Endodermal cell (in vitro differentiated cells): ENCODE measurements around the gene KITLG. TPM values are rescaled to one million over a fixed set of nuclear protein-coding genes. Genes with fewer than 3 reads are reported as not detected.
"Not testable (repeated sequence)": the region's sequence is repeated elsewhere in the genome, so short reads cannot be mapped to it uniquely, and the experiment has no call there.

Experiments used
- DNase-seq: peaks from one replicate; pipeline ENCODE4 v3.0.0-alpha.2; 2017
- H3K27ac ChIP-seq: 2 replicates; pipeline ENCODE4 v1.5.1; 2013; ENCODE audit warnings: mild to moderate bottlenecking, low read depth, low read length, moderate library complexity
- H3K27me3 ChIP-seq: 2 replicates; pipeline ENCODE4 v1.6.1; 2013; ENCODE audit warnings: mild to moderate bottlenecking, low read length, moderate library complexity; ENCODE audit not compliant: insufficient read depth, control insufficient read depth, poor library complexity, severe bottlenecking
- H3K36me3 ChIP-seq: 2 replicates; pipeline ENCODE4 v1.7.0; 2013; ENCODE audit warnings: mild to moderate bottlenecking, low read length, moderate library complexity; ENCODE audit not compliant: control insufficient read depth, insufficient read depth
- H3K4me1 ChIP-seq: one replicate; pipeline ENCODE4 v1.7.0; 2013; ENCODE audit warnings: low read length; ENCODE audit not compliant: control insufficient read depth, insufficient read depth
- H3K4me3 ChIP-seq: 2 replicates; pipeline ENCODE4 v1.5.1; 2013; ENCODE audit warnings: mild to moderate bottlenecking, low read length, moderate library complexity
- H3K9ac ChIP-seq: 2 replicates; pipeline ENCODE4 v1.6.1; 2013; ENCODE audit warnings: mild to moderate bottlenecking, low read length, moderate library complexity; ENCODE audit not compliant: poor library complexity, severe bottlenecking; ENCODE audit errors: extremely low read depth
- H3K9me3 ChIP-seq: 2 replicates; pipeline ENCODE4 v1.6.1; 2013; ENCODE audit warnings: mild to moderate bottlenecking, low read length, moderate library complexity; ENCODE audit not compliant: control insufficient read depth
- H3K27ac Mint-ChIP-seq: 2 replicates; pipeline ENCODE4 v1.8.0; 2020; ENCODE audit warnings: mixed read lengths
- H3K27me3 Mint-ChIP-seq: 2 replicates; pipeline ENCODE4 v1.8.0; 2021; ENCODE audit warnings: mild to moderate bottlenecking, mixed read lengths; ENCODE audit not compliant: insufficient read depth
- H3K36me3 Mint-ChIP-seq: 2 replicates; pipeline ENCODE4 v1.8.0; 2020; ENCODE audit warnings: low read depth, mixed read lengths
- H3K4me1 Mint-ChIP-seq: 2 replicates; pipeline ENCODE4 v1.8.0; 2020; ENCODE audit warnings: mixed read lengths
- H3K4me3 Mint-ChIP-seq: 2 replicates; pipeline ENCODE4 v1.8.0; 2020; ENCODE audit warnings: mild to moderate bottlenecking, moderate library complexity, mixed read lengths
- H3K9me3 Mint-ChIP-seq: 2 replicates; pipeline ENCODE4 v1.8.0; 2020; ENCODE audit warnings: mild to moderate bottlenecking, mixed read lengths
- CTCF ChIP-seq: fragments of 200-600 bp; sonication (generic); conservative IDR thresholded peaks from 2 replicates; pipeline ENCODE4 v1.5.0; 2021; ENCODE audit warnings: antibody characterized with exemption, mild to moderate bottlenecking
- WGBS, 2 experiments: methylation state at CpG; one replicate each; pipeline versions ENCODE4 v1.1.5 to v1.1.7; 2013; ENCODE audit warnings: missing lambda C conversion rate in 2 of 2, mixed read lengths in 1 of 2; ENCODE audit not compliant: insufficient coverage in 1 of 2, insufficient read length in 1 of 2; 5-methylcytosine and 5-hydroxymethylcytosine counted together
- total RNA-seq, 2 donors: library from RNA; stranded (reverse); fragmentation: NEBNext Ultra II Directional in 1 of 2; extraction: Animal tissue kit (Norgen Biotek cat#: 25700) in 1 of 2; gene quantifications; 2 replicates in 1 of 2; 3 replicates in 1 of 2; pipeline ENCODE4 v1.2.1, GENCODE V29; 2021

The KITLG gene
- total RNA-seq, 2 donors from 2014 or later = 7.0 to 14.3 TPM

- DNase-seq = no peak
- Histone ChIP-seq H3K4me3 (no peak overlapping the region), H3K27ac (no peak overlapping the region), H3K9ac (no peak overlapping the region), H3K27me3 (no peaks in the 10 kb centered on the region), H3K4me1 (no peaks in the 10 kb centered on the region), H3K36me3 (no peaks in the 10 kb centered on the region), H3K9me3 (no peaks in the 10 kb centered on the region)
- Mint-ChIP-seq H3K27me3 (no peaks in the 10 kb centered on the region), H3K9me3 (no peaks in the 10 kb centered on the region), H3K4me3 (no peak overlapping the region), H3K27ac (no peak overlapping the region), H3K4me1 (peaks cover 13% of the 10 kb centered on the region), H3K36me3 (no peaks in the 10 kb centered on the region)
- TF ChIP-seq CTCF = no peak
- 50 to 100% methylated on average over 1 to 3 of the region's 3 CpGs for WGBS, 2 experiments
Measured at GRCh38 chr12:88552610-88553079, 27.6 kb downstream of the KITLG start.

- Histone ChIP-seq H3K36me3 (no peaks in the 10 kb centered on the region), H3K4me1 (no peaks in the 10 kb centered on the region), H3K9ac (no peak overlapping the region), H3K4me3 (no peak overlapping the region), H3K27me3 (no peaks in the 10 kb centered on the region), H3K27ac (no peak overlapping the region), H3K9me3 (no peaks in the 10 kb centered on the region)
- TF ChIP-seq CTCF = no peak
- 0% methylated on average over 1 of the region's 1 CpG for WGBS, 2 experiments
- H3K9me3 Mint-ChIP-seq = no peaks in the 10 kb centered on the region
- no peaks in the 10 kb centered on the region for H3K36me3 Mint-ChIP-seq
- H3K4me3 Mint-ChIP-seq = no peak overlapping the region
- DNase-seq = no peak
- H3K4me1 Mint-ChIP-seq = peaks cover 3% of the 10 kb centered on the region
- H3K27ac Mint-ChIP-seq = no peak overlapping the region
- no peaks in the 10 kb centered on the region for H3K27me3 Mint-ChIP-seq
Measured at GRCh38 chr12:88549929-88550328, 30.3 kb downstream of the KITLG start.

GRCh38 chr12:88547949-88548348 lies 32.3 kb downstream of the KITLG start:
- H3K36me3 Mint-ChIP-seq, H3K4me1 Mint-ChIP-seq, H3K4me3 Mint-ChIP-seq, H3K4me1 ChIP-seq, H3K27me3 Mint-ChIP-seq, DNase-seq, H3K27ac Mint-ChIP-seq, H3K27me3 ChIP-seq, H3K4me3 ChIP-seq, H3K27ac ChIP-seq, H3K9me3 ChIP-seq, H3K9ac ChIP-seq, H3K9me3 Mint-ChIP-seq, H3K36me3 ChIP-seq: not testable (repeated sequence)
- WGBS, 2 experiments = 88 to 93% methylated on average over 3 to 7 of the region's 7 CpGs

GRCh38 chr12:88546853-88547252 lies 33.4 kb downstream of the KITLG start:
- no peaks in the 10 kb centered on the region for H3K4me1 Mint-ChIP-seq
- H3K36me3 ChIP-seq = no peaks in the 10 kb centered on the region
- H3K27me3 Mint-ChIP-seq = no peaks in the 10 kb centered on the region
- no peak overlapping the region for H3K9ac ChIP-seq
- TF ChIP-seq CTCF = no peak
- H3K9me3 Mint-ChIP-seq = no peaks in the 10 kb centered on the region
- WGBS, 2 experiments = 83 to 86% methylated on average over 2 of the region's 2 CpGs
- no peak for DNase-seq
- H3K4me1 ChIP-seq = no peaks in the 10 kb centered on the region
- no peak overlapping the region for H3K4me3 ChIP-seq
- no peak overlapping the region for H3K4me3 Mint-ChIP-seq
- H3K27me3 ChIP-seq = no peaks in the 10 kb centered on the region
- H3K27ac ChIP-seq = no peak overlapping the region
- no peaks in the 10 kb centered on the region for H3K9me3 ChIP-seq
- peaks cover 7% of the 10 kb centered on the region for H3K36me3 Mint-ChIP-seq
- H3K27ac Mint-ChIP-seq = no peak overlapping the region
